HCT116 (cell line): ENCODE results near the gene SPTB. TPM values are rescaled to one million over a fixed set of nuclear protein-coding genes. Genes with fewer than 3 reads are reported as not detected.

Source experiments
- ATAC-seq: fragments of 200-7000 bp; cut with Tn5 transposase; 2 replicates; pipeline ENCODE4 v1.9.1; 2020; ENCODE audit warnings: mild to moderate bottlenecking, moderate library complexity
- BruUV-seq: library from RNA; stranded (reverse); fragments of 400-500 nt; replicated peaks from 2 replicates; lab custom pipeline; 2021; lab: Mats Ljungman, UMichigan
- CTCF ChIA-PET: fragments of 300-600 bp; sonication (Branson Sonifier 250); formaldehyde crosslinking; loops from one replicate; lab custom pipeline; 2021; ENCODE audit warnings: antibody characterized with exemption; lab: Charles Lee
- POLR2A ChIA-PET: fragments of 300-600, 350-600 bp; sonication (Branson Sonifier 250); formaldehyde crosslinking; loops from one replicate; lab custom pipeline; 2021; ENCODE audit warnings: antibody characterized with exemption; lab: Charles Lee
- RAD21 ChIA-PET, 2 experiments: fragments of 300-600 bp; sonication (Branson Sonifier 250); formaldehyde crosslinking; loops; one replicate each; lab custom pipeline; 2023; ENCODE audit warnings: low total read pairs in 2 of 2; ENCODE audit not compliant: uncharacterized antibody in 2 of 2, unreplicated experiment in 2 of 2, low non-redundant PET in 1 of 2; lab: Charles Lee
- DNase-seq: peaks from one replicate; pipeline ENCODE4 v3.0.0-alpha.2; 2010; ENCODE audit warnings: low read depth, low spot score
- H2AFZ ChIP-seq: fragments of 200-600 bp; shearing (Covaris generic), sonication (generic); 2 replicates; pipeline ENCODE4 v1.6.1; 2017; ENCODE audit warnings: low read depth, mixed run types, mixed read lengths, antibody characterized with exemption, low read length; ENCODE audit not compliant: poor library complexity, severe bottlenecking
- H3K27ac ChIP-seq: 2 replicates; pipeline ENCODE4 v1.5.1; 2012; ENCODE audit warnings: low read depth, low read length
- H3K27me3 ChIP-seq: fragments of 200-600 bp; sonication (generic); 2 replicates; pipeline ENCODE4 v1.6.1; 2016; ENCODE audit warnings: mixed run types, low read length, mixed read lengths; ENCODE audit not compliant: insufficient read depth
- H3K36me3 ChIP-seq, 2 experiments: fragments of 200-500 bp in 1 of 2; fragments of 200-600 bp in 1 of 2; sonication (Bioruptor generic) in 1 of 2; sonication (generic) in 1 of 2; 2 replicates each; pipeline versions ENCODE4 v1.5.1 to v1.6.1; 2014 to 2016; ENCODE audit warnings: low read length in 2 of 2, inconsistent platforms in 1 of 2, mixed read lengths in 1 of 2, mixed run types in 1 of 2; ENCODE audit not compliant: insufficient read depth in 2 of 2, control insufficient read depth in 1 of 2
- H3K4me1 ChIP-seq, 2 experiments: fragments of 200-600 bp in 1 of 2; sonication (generic) in 1 of 2; 2 replicates each; pipeline versions ENCODE4 v1.5.1 to v1.6.1; 2012 to 2017; ENCODE audit warnings: low read length in 2 of 2, inconsistent platforms in 1 of 2, mild to moderate bottlenecking in 1 of 2, mixed read lengths in 1 of 2, mixed run types in 1 of 2, moderate library complexity in 1 of 2; ENCODE audit not compliant: insufficient read depth in 2 of 2, control insufficient read depth in 1 of 2
- H3K4me2 ChIP-seq: fragments of 200-600 bp; sonication (generic); 2 replicates; pipeline ENCODE4 v1.6.1; 2017; ENCODE audit warnings: mixed run types, low read length, mixed read lengths
- H3K4me3 ChIP-seq, 2 experiments: fragments of 200-600 bp in 1 of 2; sonication (generic) in 1 of 2; replicated peaks in 1 of 2; 2 replicates each; pipeline ENCODE4 v1.5.1; 2011 to 2016; ENCODE audit warnings: low read length in 2 of 2, control low read depth in 1 of 2, low read depth in 1 of 2, mild to moderate bottlenecking in 1 of 2, mixed read lengths in 1 of 2, mixed run types in 1 of 2
- H3K79me2 ChIP-seq: fragments of 200-600 bp; sonication (generic); 2 replicates; pipeline ENCODE4 v1.6.1; 2017; ENCODE audit warnings: mild to moderate bottlenecking, mixed run types, low read length, moderate library complexity, mixed read lengths; ENCODE audit not compliant: insufficient read depth
- H3K9ac ChIP-seq: fragments of 200-600 bp; sonication (generic); 2 replicates; pipeline ENCODE4 v1.6.1; 2016; ENCODE audit warnings: low read length, mixed read lengths
- H3K9me2 ChIP-seq: fragments of 200-600 bp; sonication (generic), shearing (Covaris generic); 2 replicates; pipeline ENCODE4 v1.6.1; 2017; ENCODE audit warnings: mixed run types, mild to moderate bottlenecking, moderate library complexity; ENCODE audit not compliant: insufficient read depth
- H3K9me3 ChIP-seq, 2 experiments: fragments of 200-500 bp in 1 of 2; fragments of 200-600 bp in 1 of 2; sonication (Bioruptor generic) in 1 of 2; sonication (generic) in 1 of 2; 2 replicates each; pipeline ENCODE4 v1.6.1; 2014 to 2017; ENCODE audit warnings: low read length in 2 of 2, mixed read lengths in 2 of 2, inconsistent platforms in 1 of 2, low read depth in 1 of 2, mild to moderate bottlenecking in 1 of 2, mixed run types in 1 of 2, moderate library complexity in 1 of 2; ENCODE audit not compliant: control insufficient read depth in 1 of 2, insufficient read depth in 1 of 2
- H4K20me1 ChIP-seq: fragments of 200-600 bp; sonication (generic), shearing (Covaris generic); 2 replicates; pipeline ENCODE4 v1.6.1; 2017; ENCODE audit warnings: mixed run types, mild to moderate bottlenecking, moderate library complexity; ENCODE audit not compliant: insufficient read depth
- CTCF ChIP-seq, 3 experiments: fragments of 200-600 bp in 1 of 3; sonication (generic) in 1 of 3; IDR thresholded peaks in 2 of 3; conservative IDR thresholded peaks in 1 of 3; 2 replicates each; pipeline ENCODE4 v1.5.1; 2012 to 2017; ENCODE audit warnings: low read depth in 2 of 3, low read length in 2 of 3, antibody characterized with exemption in 1 of 3, borderline replicate concordance in 1 of 3, control low read depth in 1 of 3, mild to moderate bottlenecking in 1 of 3, mixed read lengths in 1 of 3, mixed run types in 1 of 3, moderate library complexity in 1 of 3; ENCODE audit not compliant: insufficient read depth in 1 of 3
- EGR1 ChIP-seq: IDR thresholded peaks from 2 replicates; pipeline ENCODE4 v1.6.1; 2012; ENCODE audit warnings: low read depth
- ELF1 ChIP-seq: IDR thresholded peaks from 2 replicates; pipeline ENCODE4 v1.6.1; 2012; ENCODE audit warnings: low read depth, borderline replicate concordance
- REST ChIP-seq: IDR thresholded peaks from 2 replicates; pipeline ENCODE4 v1.6.1; 2012; ENCODE audit warnings: low read depth
- SRF ChIP-seq: IDR thresholded peaks from 2 replicates; pipeline ENCODE4 v1.6.1; 2012; ENCODE audit warnings: low read depth
- TCF7L2 ChIP-seq: IDR thresholded peaks from 2 replicates; pipeline ENCODE4 v1.7.0; 2011; ENCODE audit warnings: borderline replicate concordance, inconsistent platforms; ENCODE audit not compliant: insufficient read depth, insufficient read length; ENCODE audit errors: extremely low read depth
- intact Hi-C: fragments of 100-400 bp; cut with micrococcal nuclease; formaldehyde crosslinking; loops from 2 replicates; pipeline ENCODE4 v1.10.0; 2022
- total RNA-seq: library from RNA; stranded (reverse); gene quantifications from one replicate; pipeline ENCODE4 v1.2.1, GENCODE V29; 2021; ENCODE audit not compliant: unreplicated experiment

The SPTB gene
- total RNA-seq, 1 experiment from 2014 or later: 4.2 TPM

- peaks cover 1% of the 10 kb centered on the region in 2 experiments for H3K4me1 ChIP-seq
- no peaks in the 10 kb centered on the region for H3K27me3 ChIP-seq
- H2AFZ ChIP-seq: no peak overlapping the region
- H3K4me2 ChIP-seq: no peak overlapping the region
- H3K79me2 ChIP-seq: peaks cover 16% of the 10 kb centered on the region; the same call in 1 of the 2 replicates
- ATAC-seq (no peak), DNase-seq (no peak)
- no TSS peak for BruUV-seq
- ChIA-PET RAD21 (no interaction called here), POLR2A (no interaction called here), CTCF (interaction anchor here (0.7 kb wide), 1 partner anchor 399 kb away, joined by 3 read pairs; no protein-coding TSS in a partner anchor)
- H3K4me3 ChIP-seq: no peak overlapping the region
- peaks cover 31 to 36% of the 10 kb centered on the region in 2 experiments for H3K36me3 ChIP-seq
- no peaks in the 10 kb centered on the region; the same call in 1 of the 2 replicates for H4K20me1 ChIP-seq
- no peak overlapping the region for H3K9ac ChIP-seq
- H3K9me2 ChIP-seq: no peaks in the 10 kb centered on the region
- intact Hi-C loops: no loop called here
- TF ChIP-seq CTCF (IDR thresholded peaks at IDR 0.05 in 2 of 3, conservative IDR thresholded peaks at IDR 0.05 in 1 of 3; ENCODE audit: borderline replicate concordance in 1 of 3, insufficient read depth in 1 of 3, low read depth in 2 of 3, low read length in 2 of 3) (no peak), EGR1 (no peak), TCF7L2 (no peak), ELF1 (no peak), REST (no peak), SRF (no peak)
- no peak overlapping the region for H3K27ac ChIP-seq
- H3K9me3 ChIP-seq: no peaks in the 10 kb centered on the region
Observed at GRCh38 chr14:64732066-64732465, 147.6 kb downstream of the SPTB start.
